LoVo (cell line): ENCODE results near the gene PNPLA6.
"Not testable (repeated sequence)": the region's sequence is repeated elsewhere in the genome, so short reads cannot be mapped to it uniquely, and the experiment has no call there.

Source experiments
- DNase-seq: peaks from one replicate; pipeline ENCODE4 v3.0.0-alpha.2; 2016; ENCODE audit warnings: low spot score

Gene PNPLA6

DNA sequence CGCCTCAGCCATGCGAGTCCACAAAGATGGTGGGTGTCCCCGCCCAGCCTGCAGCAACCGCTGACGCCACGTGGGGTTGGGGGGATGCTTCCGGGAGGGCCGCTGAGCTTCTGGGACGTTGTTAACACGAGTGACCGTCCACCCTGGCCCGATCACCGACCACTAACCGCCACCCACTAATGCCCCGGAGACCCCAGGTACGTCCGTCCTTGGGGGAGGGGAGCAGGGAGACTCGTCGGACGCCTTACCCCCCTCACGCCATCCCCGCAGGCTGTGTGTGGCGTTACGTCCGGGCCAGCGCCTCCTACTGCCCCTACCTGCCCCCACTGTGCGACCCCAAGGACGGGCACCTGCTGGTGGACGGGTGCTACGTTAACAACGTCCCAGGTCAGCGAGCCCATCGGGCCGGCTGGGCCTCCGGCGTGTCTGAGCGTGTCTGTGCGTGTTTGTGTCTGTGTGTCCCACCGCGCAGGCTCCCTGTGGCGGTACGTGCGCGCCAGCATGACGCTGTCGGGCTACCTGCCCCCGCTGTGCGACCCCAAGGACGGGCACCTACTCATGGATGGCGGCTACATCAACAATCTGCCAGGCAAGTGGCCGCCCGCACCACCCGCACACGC is 21.3 kb downstream of the PNPLA6 start:
- no peak for DNase-seq

DNA sequence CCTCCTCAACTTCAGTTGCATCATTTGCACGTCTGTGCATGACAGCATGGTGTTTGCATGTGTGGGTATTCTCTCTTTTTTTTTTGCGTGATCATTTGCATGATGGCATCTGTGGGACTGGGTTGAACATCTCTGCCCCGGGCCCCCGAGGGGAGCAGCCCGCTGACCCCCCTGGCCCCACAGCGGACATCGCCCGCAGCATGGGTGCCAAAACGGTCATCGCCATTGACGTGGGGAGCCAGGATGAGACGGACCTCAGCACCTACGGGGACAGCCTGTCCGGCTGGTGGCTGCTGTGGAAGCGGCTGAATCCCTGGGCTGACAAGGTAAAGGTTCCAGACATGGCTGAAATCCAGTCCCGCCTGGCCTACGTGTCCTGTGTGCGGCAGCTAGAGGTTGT is 23.1 kb downstream of the PNPLA6 start:
- DNase-seq: no peak

GRCh38 chr19:7559102-7559501 is 23.6 kb downstream of the PNPLA6 start:
- DNase-seq: no peak

DNA sequence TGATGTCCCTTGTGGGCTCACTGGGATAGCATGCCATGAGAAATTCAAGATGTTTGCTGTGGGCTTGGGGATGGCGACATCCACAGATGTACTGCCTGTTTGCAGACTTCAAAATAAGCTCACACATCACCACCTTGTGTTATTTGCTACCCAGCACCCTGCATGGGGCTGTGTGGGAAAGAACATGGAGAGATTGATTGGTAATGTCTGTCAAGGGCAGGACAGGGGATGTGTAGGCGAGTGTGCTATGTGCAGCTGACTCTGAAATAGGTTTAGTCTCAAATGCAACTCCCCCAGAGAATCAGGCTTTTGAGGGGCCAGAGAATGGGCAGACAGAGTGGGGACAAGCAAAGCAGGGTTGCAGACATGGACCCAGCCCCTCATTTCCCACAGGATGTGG is 24.7 kb downstream of the PNPLA6 start:
- DNase-seq: no peak

DNA sequence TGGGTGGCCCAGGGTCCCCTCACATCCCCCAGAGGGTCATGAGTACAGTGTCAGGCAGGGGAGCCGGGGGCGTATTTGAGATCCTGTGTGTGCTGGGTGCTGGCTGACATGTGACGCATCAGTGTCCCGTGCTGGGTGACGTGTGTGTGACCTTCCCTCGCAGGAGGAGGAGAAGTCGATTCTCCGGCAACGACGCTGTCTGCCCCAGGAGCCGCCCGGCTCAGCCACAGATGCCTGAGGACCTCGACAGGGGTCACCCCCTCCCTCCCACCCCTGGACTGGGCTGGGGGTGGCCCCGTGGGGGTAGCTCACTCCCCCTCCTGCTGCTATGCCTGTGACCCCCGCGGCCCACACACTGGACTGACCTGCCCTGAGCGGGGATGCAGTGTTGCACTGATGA is 25.8 kb downstream of the PNPLA6 start:
- no peak for DNase-seq

DNA sequence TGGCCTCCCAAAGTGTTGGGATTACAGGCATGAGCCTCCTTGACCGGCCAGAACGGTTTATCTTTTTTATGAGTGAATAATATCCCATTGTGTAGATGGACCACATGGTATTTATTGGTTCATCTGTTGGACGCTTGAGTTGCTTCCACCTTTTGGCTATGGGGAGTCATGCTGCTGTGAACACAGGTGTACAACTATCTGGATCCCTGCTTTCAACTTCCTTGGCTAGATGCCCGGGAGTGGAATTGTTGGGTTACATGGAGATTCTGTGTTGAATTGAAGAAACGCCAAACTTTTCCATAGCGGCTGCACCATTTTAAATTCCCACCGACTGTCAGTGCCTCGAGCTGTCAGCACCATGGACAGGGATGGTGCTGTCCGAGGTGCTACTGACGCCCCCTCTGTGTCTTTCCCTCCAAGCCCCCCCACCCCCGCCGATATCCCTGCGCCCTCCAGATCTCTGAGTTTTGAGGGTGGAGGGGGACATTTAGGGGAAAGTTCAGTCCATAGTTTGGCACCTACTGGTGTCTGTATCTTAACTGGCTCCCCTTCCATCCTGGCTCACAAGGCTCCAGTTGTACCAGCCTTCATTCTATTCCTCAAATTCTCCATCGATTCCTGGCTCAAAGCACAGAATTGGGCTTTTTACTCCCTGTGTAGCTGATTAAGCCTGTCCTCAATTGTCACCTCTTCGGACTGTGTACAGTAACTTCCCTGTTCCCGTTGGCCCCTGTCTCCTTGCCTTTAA is 27.3 kb downstream of the PNPLA6 start:
- DNase-seq: peak; percentile 14

GRCh38 chr19:7564866-7565265 is 29.3 kb downstream of the PNPLA6 start:
- no peak for DNase-seq

GRCh38 chr19:7565332-7565731 is 29.8 kb downstream of the PNPLA6 start:
- DNase-seq: no peak

DNA sequence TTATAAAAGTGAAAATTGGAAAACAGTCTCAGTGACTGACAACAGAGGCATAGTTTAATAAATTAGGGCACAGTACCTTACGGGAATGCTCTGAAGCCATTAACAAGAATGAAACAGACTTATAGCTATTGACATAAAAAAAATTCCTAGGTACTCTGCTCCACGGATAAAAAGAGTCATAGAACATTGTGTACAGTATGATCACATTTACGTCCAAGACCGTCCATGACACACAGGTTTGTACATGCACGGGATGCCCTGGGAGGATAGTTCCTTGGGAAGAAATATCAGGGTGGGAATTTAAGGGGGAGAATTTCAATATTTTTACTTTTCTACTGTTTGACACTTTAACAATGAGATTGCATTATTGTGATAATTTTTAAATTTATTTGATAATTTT is 35.2 kb downstream of the PNPLA6 start:
- no peak for DNase-seq

DNA sequence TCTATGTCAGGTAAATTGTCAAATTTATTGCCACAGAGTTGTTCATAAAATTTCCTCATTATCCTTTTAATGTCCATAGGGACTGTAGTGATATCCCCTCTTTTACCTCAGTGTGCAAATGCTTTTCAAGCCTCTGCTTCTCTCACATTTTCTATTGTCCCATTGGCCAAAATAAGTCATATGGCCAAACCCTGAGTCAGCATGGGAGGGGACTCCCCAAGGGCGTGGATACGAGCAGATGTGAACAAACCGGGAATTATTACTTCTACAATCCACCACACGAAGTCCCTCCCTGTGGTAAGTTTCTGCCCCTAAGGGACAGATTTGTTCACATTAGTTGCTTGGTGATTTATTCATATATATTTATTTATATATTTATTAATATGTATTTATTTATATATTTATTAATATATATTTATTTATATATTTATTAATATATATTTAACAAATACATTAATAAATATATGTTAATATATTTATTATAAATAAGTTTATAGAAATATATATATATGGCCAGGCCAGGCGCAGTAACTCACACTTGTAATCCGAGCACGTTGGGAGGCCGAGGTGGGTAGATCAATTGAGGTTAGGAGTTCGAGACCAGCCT is 40.0 kb downstream of the PNPLA6 start:
- DNase-seq: no peak

- not testable (repeated sequence) for DNase-seq
Measured at GRCh38 chr19:7577422-7577821, 41.9 kb downstream of the PNPLA6 start.

GRCh38 chr19:7578127-7578526 is 42.6 kb downstream of the PNPLA6 start:
- DNase-seq: no peak

DNA sequence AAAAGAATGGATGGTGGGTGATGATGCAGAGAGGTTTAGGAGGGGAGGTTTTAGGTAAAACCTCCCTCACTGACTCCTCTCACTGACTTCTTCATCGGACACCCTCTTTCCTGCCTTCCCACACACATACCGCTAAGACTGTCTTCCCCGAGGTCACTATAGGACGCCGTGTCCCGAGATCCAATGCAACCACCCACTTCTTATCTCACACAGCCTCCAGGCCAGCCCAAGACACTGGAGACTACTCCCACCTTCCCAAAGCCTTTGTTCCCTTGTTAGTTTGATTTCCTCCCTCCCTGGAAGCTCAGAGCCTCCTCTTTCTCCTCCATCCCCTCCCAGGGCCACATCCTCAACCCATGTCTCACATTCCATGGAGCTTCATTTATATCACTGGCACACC is 43.7 kb downstream of the PNPLA6 start:
- DNase-seq: no peak

DNA sequence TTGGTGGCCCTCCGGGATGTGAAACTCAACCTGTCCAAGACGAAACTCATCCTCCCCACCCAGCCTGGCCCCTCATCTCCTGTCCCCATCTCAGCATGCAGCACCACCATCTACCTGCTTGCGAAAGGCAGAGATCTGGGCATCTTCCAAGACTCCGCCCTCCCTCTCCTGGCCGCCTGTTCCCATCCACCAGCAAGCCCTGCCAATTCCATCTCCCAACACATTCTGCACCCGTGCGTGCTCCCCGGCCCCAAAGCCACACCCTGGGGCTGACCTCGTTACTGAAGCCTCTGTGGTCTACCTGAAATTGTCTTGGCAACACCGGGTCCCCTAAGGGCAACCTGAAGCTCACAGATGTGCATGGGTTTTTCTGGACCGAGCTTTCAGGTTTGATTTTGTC is 46.9 kb downstream of the PNPLA6 start:
- DNase-seq: no peak

GRCh38 chr19:7589822-7590221 is 54.3 kb downstream of the PNPLA6 start:
- DNase-seq: no peak

GRCh38 chr19:7590256-7590655 is 54.7 kb downstream of the PNPLA6 start:
- no peak for DNase-seq

DNA sequence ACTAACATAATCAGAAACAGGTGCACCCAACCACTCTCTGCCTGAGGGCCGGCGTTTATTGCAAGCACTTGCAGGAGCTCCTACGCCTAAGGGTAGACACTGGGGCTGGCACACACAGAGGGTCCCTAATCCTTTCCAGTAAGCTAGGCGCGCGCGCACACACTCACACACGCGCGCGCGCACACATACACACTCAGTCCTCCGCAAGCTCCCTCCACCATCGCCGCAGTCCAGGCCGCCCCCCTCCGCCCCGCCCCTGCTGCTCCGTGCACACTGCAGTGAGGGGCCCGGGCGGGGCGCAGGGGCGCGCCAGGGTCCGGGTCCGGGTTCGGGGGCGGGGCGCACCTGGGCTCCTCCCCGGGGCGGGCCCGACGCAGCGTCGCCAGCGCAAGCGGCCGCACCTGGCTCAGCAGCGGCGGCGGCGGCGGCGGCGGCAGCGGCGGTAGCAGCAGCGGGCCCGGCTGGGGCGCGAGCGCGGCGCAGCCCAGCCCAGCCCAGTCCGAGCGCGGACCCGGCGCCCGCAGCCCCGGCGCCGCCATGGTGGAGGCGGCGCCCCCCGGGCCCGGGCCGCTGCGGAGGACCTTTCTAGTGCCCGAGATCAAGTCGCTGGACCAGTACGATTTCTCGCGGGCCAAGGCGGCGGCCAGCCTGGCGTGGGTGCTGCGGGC is 60.1 kb downstream of the PNPLA6 start, which contains the start of gene CAMSAP3:
Gene CAMSAP3 (plus strand): TSS at position 398 of the 668 bp plus-strand sequence. CDS start 140 bp downstream, at position 538.
- peak; percentile 76 for DNase-seq

- no peak for DNase-seq
Measured at GRCh38 chr19:7596211-7596937, 60.9 kb downstream of the PNPLA6 start.

DNA sequence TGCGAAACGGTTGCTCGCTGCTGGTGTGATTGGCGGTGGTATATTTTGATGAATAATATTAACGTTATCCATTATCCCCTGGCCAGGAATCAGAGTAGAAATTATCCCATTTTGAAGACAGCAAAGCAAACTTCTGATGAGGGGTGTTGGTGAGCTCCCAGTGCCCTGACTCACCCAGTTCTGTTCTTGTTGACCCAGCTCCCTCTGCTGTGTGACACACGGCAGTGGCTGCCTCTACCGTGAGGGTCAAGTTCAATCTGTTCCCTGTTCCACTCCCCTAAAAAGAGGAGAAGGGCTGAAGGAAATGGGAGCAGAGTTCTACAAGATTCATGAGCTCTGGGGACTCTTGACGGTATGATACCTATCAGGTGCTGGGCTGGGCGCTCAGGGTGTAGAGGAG is 62.2 kb downstream of the PNPLA6 start:
- DNase-seq: no peak

DNA sequence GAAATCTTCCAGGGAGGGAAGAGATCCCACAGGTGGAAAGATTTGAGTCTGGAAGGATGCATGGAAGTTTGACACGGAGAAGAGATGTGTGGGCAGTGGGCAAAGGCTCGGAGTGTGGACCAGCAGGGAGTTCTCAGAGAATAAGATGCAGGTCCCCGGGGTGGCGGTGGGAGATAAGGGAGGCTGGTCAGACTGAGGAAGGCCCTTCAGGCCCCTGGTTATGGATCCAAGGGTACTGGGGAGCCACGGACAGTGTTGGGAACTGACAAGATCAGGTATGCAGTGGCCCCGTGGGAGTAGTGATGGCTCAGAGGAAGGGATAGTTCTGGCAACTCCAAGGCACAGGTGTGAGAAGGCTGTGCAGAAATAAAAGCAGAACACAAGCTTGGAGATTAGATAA is 62.7 kb downstream of the PNPLA6 start:
- DNase-seq: no peak

GRCh38 chr19:7600721-7601120 is 65.2 kb downstream of the PNPLA6 start:
- no peak for DNase-seq
